ENCODE measurements around the gene HSPA12B. TPM values are rescaled to one million over a fixed set of nuclear protein-coding genes. Genes with fewer than 3 reads are reported as not detected.

Gene HSPA12B
- total and polyA plus RNA-seq, 2 of the 13 experiments (the other 11 are each of a cell fraction or from before 2014, with no cell fraction given), result 0.01 TPM; not detected in 1

DNA sequence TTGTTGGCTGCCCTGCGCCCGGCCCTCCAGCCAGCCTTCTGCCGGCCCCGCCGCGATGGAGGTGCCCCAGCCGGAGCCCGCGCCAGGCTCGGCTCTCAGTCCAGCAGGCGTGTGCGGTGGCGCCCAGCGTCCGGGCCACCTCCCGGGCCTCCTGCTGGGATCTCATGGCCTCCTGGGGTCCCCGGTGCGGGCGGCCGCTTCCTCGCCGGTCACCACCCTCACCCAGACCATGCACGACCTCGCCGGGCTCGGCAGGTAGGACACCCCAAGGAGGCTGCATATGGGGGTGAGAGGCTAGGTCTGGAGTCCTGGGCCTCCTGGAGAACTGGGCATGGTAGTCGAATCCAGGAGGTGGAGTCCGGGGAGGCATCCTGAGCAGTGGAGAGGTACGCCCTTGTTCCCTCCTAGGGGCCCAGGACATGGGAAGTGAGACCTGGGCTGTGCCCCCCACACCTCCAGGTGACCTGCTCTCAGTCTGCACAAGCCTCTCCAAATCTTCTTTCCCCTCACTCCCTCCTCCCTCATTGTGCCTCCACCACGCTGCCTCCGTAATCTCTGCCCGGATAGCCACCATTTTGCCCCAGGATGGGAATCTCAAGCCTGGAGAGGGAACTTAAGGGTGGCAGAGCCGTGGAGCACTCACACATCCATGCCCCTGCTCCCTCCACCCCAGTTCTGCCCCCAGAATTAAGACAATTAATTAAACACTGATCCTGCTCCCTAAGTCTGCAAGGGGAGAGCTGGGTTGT, 64.2 kb downstream of the HSPA12B start (continued):
- TF ChIP-seq ZNF674 (CRISPR knock-in tag; IDR thresholded peaks at IDR 0.05; ENCODE audit: low read depth), result no peak
- no peak for TF ChIP-seq ZFAT (CRISPR knock-in tag; conservative IDR thresholded peaks at IDR 0.05)
- TF ChIP-seq TGIF2 (CRISPR knock-in tag; IDR thresholded peaks at IDR 0.05), result no peak
- no peak for TF ChIP-seq NFKBIZ (CRISPR knock-in tag; IDR thresholded peaks at IDR 0.05)
- 0 out of 2 replicates have a peak, but pooled peaks have one; percentile 49 for TF ChIP-seq ZNF547 (CRISPR knock-in tag; IDR thresholded peaks at IDR 0.05)

DNA sequence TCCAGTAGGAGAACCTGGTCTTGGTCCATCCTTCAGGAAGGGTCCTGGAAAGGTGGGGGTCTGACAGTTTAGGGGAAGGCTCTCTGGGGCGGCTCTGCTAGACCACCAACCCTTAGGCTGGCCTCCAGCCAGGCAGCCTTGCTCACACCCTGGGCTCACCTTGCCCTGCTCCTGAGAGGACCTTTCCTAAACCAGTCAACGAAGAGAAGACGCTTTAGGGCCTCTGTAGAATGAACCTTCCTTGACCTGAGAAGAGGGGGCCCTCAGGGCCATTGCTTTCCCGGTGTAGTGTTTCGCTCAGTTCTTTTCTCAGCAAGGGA, 64.7 kb downstream of the HSPA12B start:
- Histone ChIP-seq H3K4me1 (ENCODE audit: insufficient read depth, low read length) (peaks cover 44% of the 10 kb centered on the region), H3K4me3 (replicated peaks in 1 of 3; ENCODE audit: insufficient read depth in 1 of 3, low read depth in 2 of 3, low read length in 3 of 3) (peak overlapping the region; percentile 76 to 88 (median 85)), H4K20me1 (ENCODE audit: insufficient read depth, low read length) (no peaks in the 10 kb centered on the region), H3K9me3 (ENCODE audit: low read length) (no peaks in the 10 kb centered on the region), H3K79me2 (ENCODE audit: insufficient read depth, low read length) (peaks cover 20% of the 10 kb centered on the region), H3K27ac (ENCODE audit: extremely low read length, insufficient read depth, low read length) (peak overlapping the region; percentile 66), H3K36me3 (replicated peaks in 1 of 2; ENCODE audit: control insufficient read depth in 1 of 2, insufficient read depth in 2 of 2, low read length in 2 of 2) (peaks cover 14 to 26% of the 10 kb centered on the region in 2 experiments), H2AFZ (ENCODE audit: low read length) (peak overlapping the region; percentile 6), H3K4me2 (ENCODE audit: low read depth, low read length) (peak overlapping the region; percentile 95), H3K27me3 (ENCODE audit: control insufficient read depth in 1 of 2, insufficient read depth in 2 of 2, low read length in 2 of 2) (no peaks in the 10 kb centered on the region; a peak in 1 of 5 replicates), H3K9ac (ENCODE audit: insufficient read depth, low read depth, low read length) (peak overlapping the region; percentile 77)
- WGBS (ENCODE audit: low lambda C conversion rate), result 39% methylated on average over 5 of the region's 5 CpGs
- BruUV-seq (replicated peaks), result TSS peak; percentile 64
- ATAC-seq, result peak; percentile 3
- intact Hi-C loops (cut with micrococcal nuclease; ENCODE audit: unreplicated experiment), result no loop called here
- ChIA-PET CTCF (ENCODE audit: low intra/inter-chr PET ratio, low total read pairs) (interaction anchor here (1.3 kb wide), 1 partner anchor 23 kb away, joined by 3 read pairs; the partner anchor contains the start of gene AP5S1), POLR2A (interaction anchor here (3.1 kb wide), 1 partner anchor 22 kb away, joined by 31 read pairs; the partner anchor contains the start of gene AP5S1)
- no peak for DNase-seq (ENCODE audit: low spot score)
- no peak for FAIRE-seq
- in situ Hi-C loops (cut with HindIII; ENCODE audit: extremely low pct_ligation_motif_present, low pct_unique_long_range_greater_than_20kb), result no loop called here
- TF ChIP-seq, protein P1, sequence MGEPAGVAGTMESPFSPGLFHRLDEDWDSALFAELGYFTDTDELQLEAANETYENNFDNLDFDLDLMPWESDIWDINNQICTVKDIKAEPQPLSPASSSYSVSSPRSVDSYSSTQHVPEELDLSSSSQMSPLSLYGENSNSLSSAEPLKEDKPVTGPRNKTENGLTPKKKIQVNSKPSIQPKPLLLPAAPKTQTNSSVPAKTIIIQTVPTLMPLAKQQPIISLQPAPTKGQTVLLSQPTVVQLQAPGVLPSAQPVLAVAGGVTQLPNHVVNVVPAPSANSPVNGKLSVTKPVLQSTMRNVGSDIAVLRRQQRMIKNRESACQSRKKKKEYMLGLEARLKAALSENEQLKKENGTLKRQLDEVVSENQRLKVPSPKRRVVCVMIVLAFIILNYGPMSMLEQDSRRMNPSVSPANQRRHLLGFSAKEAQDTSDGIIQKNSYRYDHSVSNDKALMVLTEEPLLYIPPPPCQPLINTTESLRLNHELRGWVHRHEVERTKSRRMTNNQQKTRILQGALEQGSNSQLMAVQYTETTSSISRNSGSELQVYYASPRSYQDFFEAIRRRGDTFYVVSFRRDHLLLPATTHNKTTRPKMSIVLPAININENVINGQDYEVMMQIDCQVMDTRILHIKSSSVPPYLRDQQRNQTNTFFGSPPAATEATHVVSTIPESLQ (CRISPR knock-in tag; conservative IDR thresholded peaks at IDR 0.05), result no peak
- TF ChIP-seq, protein P2, sequence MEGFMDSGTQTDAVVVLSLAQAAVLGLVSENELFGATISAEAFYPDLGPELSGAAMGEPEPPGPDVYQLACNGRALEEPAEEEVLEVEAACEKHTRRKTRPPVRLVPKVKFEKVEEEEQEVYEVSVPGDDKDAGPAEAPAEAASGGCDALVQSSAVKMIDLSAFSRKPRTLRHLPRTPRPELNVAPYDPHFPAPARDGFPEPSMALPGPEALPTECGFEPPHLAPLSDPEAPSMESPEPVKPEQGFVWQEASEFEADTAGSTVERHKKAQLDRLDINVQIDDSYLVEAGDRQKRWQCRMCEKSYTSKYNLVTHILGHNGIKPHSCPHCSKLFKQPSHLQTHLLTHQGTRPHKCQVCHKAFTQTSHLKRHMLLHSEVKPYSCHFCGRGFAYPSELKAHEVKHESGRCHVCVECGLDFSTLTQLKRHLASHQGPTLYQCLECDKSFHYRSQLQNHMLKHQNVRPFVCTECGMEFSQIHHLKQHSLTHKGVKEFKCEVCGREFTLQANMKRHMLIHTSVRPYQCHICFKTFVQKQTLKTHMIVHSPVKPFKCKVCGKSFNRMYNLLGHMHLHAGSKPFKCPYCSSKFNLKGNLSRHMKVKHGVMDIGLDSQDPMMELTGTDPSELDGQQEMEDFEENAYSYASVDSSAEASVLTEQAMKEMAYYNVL (CRISPR knock-in tag; IDR thresholded peaks at IDR 0.05; ENCODE audit: borderline replicate concordance), result peak; percentile 13; the same call in 1 of the 2 replicates
- 0 out of 2 replicates have a peak, but pooled peaks have one; percentile 25 for TF ChIP-seq GZF1 (CRISPR knock-in tag; IDR thresholded peaks at IDR 0.05)
- TF ChIP-seq, protein P3, sequence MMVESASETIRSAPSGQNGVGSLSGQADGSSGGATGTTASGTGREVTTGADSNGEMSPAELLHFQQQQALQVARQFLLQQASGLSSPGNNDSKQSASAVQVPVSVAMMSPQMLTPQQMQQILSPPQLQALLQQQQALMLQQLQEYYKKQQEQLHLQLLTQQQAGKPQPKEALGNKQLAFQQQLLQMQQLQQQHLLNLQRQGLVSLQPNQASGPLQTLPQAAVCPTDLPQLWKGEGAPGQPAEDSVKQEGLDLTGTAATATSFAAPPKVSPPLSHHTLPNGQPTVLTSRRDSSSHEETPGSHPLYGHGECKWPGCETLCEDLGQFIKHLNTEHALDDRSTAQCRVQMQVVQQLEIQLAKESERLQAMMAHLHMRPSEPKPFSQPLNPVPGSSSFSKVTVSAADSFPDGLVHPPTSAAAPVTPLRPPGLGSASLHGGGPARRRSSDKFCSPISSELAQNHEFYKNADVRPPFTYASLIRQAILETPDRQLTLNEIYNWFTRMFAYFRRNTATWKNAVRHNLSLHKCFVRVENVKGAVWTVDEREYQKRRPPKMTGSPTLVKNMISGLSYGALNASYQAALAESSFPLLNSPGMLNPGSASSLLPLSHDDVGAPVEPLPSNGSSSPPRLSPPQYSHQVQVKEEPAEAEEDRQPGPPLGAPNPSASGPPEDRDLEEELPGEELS (CRISPR knock-in tag; IDR thresholded peaks at IDR 0.05), result 0 out of 2 replicates have a peak, but pooled peaks have one; percentile 5
- no peak for TF ChIP-seq ZNF674 (CRISPR knock-in tag; IDR thresholded peaks at IDR 0.05; ENCODE audit: low read depth)
- 0 out of 2 replicates have a peak, but pooled peaks have one; percentile 32 for TF ChIP-seq ZNF253 (CRISPR knock-in tag; IDR thresholded peaks at IDR 0.05; ENCODE audit: borderline replicate concordance)
- TF ChIP-seq, protein P4, sequence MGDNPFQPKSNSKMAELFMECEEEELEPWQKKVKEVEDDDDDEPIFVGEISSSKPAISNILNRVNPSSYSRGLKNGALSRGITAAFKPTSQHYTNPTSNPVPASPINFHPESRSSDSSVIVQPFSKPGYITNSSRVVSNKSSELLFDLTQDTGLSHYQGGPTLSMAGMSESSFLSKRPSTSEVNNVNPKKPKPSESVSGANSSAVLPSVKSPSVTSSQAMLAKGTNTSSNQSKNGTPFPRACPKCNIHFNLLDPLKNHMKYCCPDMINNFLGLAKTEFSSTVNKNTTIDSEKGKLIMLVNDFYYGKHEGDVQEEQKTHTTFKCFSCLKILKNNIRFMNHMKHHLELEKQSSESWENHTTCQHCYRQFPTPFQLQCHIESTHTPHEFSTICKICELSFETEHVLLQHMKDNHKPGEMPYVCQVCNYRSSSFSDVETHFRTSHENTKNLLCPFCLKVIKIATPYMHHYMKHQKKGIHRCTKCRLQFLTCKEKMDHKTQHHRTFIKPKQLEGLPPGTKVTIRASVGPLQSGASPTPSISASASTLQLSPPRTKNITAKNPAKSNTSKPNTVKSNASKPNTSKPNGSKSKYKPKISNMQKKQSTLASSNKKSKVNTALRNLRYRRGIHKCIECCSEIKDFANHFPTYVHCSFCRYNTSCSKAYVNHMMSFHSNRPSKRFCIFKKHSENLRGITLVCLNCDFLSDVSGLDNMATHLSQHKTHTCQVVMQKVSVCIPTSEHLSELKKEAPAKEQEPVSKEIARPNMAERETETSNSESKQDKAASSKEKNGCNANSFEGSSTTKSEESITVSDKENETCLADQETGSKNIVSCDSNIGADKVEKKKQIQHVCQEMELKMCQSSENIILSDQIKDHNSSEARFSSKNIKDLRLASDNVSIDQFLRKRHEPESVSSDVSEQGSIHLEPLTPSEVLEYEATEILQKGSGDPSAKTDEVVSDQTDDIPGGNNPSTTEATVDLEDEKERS (CRISPR knock-in tag; IDR thresholded peaks at IDR 0.05), result peak; percentile 65; the same call in 1 of the 2 replicates

Data from HepG2 (cell line).